DND-41 (cell line): ENCODE results near the gene POU2F3.

Experiments
- ATAC-seq: fragments of 200-7000 bp; cut with Tn5 transposase; 3 replicates; pipeline ENCODE4 v1.9.1; 2021; ENCODE audit warnings: low read depth; ENCODE audit not compliant: insufficient read depth
- DNase-seq: peaks from one replicate; pipeline ENCODE4 v3.0.0-alpha.2; 2020
- H2AFZ ChIP-seq: 2 replicates; pipeline ENCODE4 v1.6.0; 2012; ENCODE audit warnings: low read depth, low read length
- H3K27ac ChIP-seq: 2 replicates; pipeline ENCODE4 v1.5.1; 2012; ENCODE audit warnings: low read length, inconsistent platforms
- H3K27me3 ChIP-seq: fragments of 200-600 bp; sonication (generic); 2 replicates; pipeline ENCODE4 v1.6.0; 2012; ENCODE audit warnings: low read length, mild to moderate bottlenecking, inconsistent platforms; ENCODE audit not compliant: insufficient read depth, poor library complexity
- H3K36me3 ChIP-seq: 2 replicates; pipeline ENCODE4 v1.5.1; 2012; ENCODE audit warnings: low read length, inconsistent platforms; ENCODE audit not compliant: insufficient read depth
- H3K4me1 ChIP-seq: 2 replicates; pipeline ENCODE4 v1.5.1; 2012; ENCODE audit warnings: mild to moderate bottlenecking, low read length; ENCODE audit not compliant: insufficient read depth
- H3K4me2 ChIP-seq: 2 replicates; pipeline ENCODE4 v1.6.0; 2012; ENCODE audit warnings: mild to moderate bottlenecking, moderate library complexity, low read length, inconsistent platforms; ENCODE audit not compliant: insufficient read depth
- H3K4me3 ChIP-seq, 2 experiments: fragments of 200-600 bp in 1 of 2; shearing (Covaris generic) in 1 of 2; 2 replicates each; pipeline ENCODE4 v1.5.1; 2012 to 2016; ENCODE audit warnings: inconsistent platforms in 2 of 2, low read length in 2 of 2, mild to moderate bottlenecking in 2 of 2, low read depth in 1 of 2, moderate library complexity in 1 of 2
- H3K79me2 ChIP-seq: 2 replicates; pipeline ENCODE4 v1.6.0; 2012; ENCODE audit warnings: low read length, inconsistent platforms; ENCODE audit not compliant: insufficient read depth
- H3K9ac ChIP-seq: 2 replicates; pipeline ENCODE4 v1.6.0; 2012; ENCODE audit warnings: low read depth, mild to moderate bottlenecking, inconsistent platforms, low read length, moderate library complexity
- H3K9me3 ChIP-seq: 2 replicates; pipeline ENCODE4 v1.5.1; 2012; ENCODE audit warnings: low read length, moderate library complexity, mild to moderate bottlenecking, inconsistent platforms; ENCODE audit not compliant: insufficient read depth, severe bottlenecking
- H4K20me1 ChIP-seq: 2 replicates; pipeline ENCODE4 v1.6.0; 2012; ENCODE audit warnings: low read length; ENCODE audit not compliant: insufficient read depth
- EZH2 ChIP-seq: IDR thresholded peaks from 3 replicates; pipeline ENCODE4 v1.6.1; 2012; ENCODE audit warnings: borderline replicate concordance, low read depth, mild to moderate bottlenecking, moderate library complexity, low read length, inconsistent platforms; ENCODE audit not compliant: severe bottlenecking
- TF ChIP-seq, protein P1 (sequence below): IDR thresholded peaks from 2 replicates; pipeline ENCODE4 v1.5.1; 2012; ENCODE audit warnings: borderline replicate concordance, low read length, moderate library complexity, mild to moderate bottlenecking; ENCODE audit not compliant: poor library complexity, severe bottlenecking; ENCODE audit errors: extremely low read depth

The POU2F3 gene

DNA sequence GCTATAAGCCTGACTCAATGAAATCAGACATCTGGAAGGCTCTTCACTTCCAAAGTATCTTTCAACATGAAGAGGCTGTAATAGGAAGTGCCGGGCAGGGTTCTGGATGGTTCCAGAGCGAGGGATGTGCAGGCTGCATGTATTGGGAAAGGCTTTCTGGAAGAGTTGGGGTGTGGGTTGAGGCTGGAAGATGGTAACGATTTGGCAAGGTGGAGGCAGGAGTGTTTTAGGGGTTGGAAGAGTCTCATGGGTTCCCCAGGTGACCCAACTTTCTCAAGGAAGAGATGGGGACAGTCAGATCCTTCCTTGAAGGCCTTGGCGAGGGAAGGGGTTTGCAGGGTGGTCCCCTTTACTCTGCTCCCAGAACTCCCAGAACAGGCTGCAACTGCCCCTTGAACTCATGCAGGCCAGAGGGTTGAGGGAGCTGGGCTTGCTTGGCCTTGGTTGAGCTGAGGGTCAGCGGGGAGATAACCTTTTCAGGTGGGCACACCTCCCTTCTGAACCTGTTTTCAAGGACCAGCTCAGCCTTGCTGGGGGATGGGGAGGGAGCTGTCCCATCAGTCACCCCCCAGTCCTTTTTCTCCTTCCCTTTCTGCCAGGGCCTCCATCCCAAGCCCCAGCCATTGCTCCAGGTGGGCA is 9.4 kb upstream of the POU2F3 start:
- Histone ChIP-seq H4K20me1 (peaks cover 14% of the 10 kb centered on the region), H2AFZ (no peak overlapping the region), H3K27me3 (peaks cover 16% of the 10 kb centered on the region), H3K27ac (no peak overlapping the region), H3K4me3 (no peak overlapping the region), H3K9me3 (no peaks in the 10 kb centered on the region), H3K4me2 (no peak overlapping the region), H3K4me1 (no peaks in the 10 kb centered on the region), H3K79me2 (no peaks in the 10 kb centered on the region), H3K9ac (no peak overlapping the region), H3K36me3 (no peaks in the 10 kb centered on the region)
- TF ChIP-seq EZH2: no peak
- TF ChIP-seq, protein P1, sequence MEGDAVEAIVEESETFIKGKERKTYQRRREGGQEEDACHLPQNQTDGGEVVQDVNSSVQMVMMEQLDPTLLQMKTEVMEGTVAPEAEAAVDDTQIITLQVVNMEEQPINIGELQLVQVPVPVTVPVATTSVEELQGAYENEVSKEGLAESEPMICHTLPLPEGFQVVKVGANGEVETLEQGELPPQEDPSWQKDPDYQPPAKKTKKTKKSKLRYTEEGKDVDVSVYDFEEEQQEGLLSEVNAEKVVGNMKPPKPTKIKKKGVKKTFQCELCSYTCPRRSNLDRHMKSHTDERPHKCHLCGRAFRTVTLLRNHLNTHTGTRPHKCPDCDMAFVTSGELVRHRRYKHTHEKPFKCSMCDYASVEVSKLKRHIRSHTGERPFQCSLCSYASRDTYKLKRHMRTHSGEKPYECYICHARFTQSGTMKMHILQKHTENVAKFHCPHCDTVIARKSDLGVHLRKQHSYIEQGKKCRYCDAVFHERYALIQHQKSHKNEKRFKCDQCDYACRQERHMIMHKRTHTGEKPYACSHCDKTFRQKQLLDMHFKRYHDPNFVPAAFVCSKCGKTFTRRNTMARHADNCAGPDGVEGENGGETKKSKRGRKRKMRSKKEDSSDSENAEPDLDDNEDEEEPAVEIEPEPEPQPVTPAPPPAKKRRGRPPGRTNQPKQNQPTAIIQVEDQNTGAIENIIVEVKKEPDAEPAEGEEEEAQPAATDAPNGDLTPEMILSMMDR: no peak
- DNase-seq: no peak
- ATAC-seq: no peak

GRCh38 chr11:120231963-120232362 is 8.0 kb upstream of the POU2F3 start:
- H4K20me1 ChIP-seq: peaks cover 10% of the 10 kb centered on the region
- no peak for DNase-seq

DNA sequence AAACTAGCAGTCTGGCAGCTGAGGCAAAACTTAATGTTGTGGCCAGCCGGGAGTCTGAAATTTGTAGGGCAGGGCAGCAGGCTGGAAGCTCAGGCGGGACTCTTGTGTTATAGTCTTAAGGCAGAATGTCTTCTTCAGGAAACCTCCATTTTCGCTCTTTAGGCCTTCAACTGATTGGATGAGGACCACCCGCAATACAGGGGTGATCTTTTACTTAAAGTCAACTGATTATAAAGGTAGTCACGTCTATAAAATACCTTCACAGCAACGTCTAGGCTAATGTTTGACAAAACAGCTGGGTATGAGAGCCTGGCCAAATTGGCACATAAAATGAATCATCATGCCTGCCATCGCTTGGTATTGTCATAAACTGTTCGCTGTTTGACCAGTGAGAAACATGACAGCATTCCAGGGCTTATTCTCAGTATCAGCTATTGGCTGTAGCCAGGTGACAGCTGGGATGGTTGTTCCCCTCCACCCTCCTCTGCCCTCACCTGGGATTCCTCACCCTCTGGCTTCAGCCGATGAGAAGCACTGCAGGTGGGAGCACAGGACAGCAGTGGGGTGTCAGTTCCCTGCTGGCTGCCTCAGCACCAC is 6.6 kb upstream of the POU2F3 start:
- TF ChIP-seq, protein P1: no peak
- no peak for TF ChIP-seq EZH2
- no peak for ATAC-seq
- H3K4me3 ChIP-seq: no peak overlapping the region

More at GRCh38 chr11:120231963-120232362, 8.0 kb upstream of the POU2F3 start:
- Histone ChIP-seq H3K27me3 (peaks cover 21% of the 10 kb centered on the region), H3K4me2 (no peak overlapping the region), H3K9me3 (no peaks in the 10 kb centered on the region), H3K4me3 (no peak overlapping the region), H3K9ac (no peak overlapping the region), H3K36me3 (no peaks in the 10 kb centered on the region), H3K4me1 (no peaks in the 10 kb centered on the region), H3K79me2 (no peaks in the 10 kb centered on the region), H3K27ac (no peak overlapping the region), H2AFZ (no peak overlapping the region)
- no peak for ATAC-seq
- TF ChIP-seq, protein P1: no peak
- no peak for TF ChIP-seq EZH2

More for the DNA sequence above, 6.6 kb upstream of the POU2F3 start:
- no peak overlapping the region for H3K27ac ChIP-seq
- H3K9me3 ChIP-seq: no peaks in the 10 kb centered on the region
- H3K9ac ChIP-seq: no peak overlapping the region
- H3K27me3 ChIP-seq: peaks cover 21% of the 10 kb centered on the region
- no peaks in the 10 kb centered on the region for H3K4me1 ChIP-seq
- H3K4me2 ChIP-seq: no peak overlapping the region
- no peaks in the 10 kb centered on the region for H3K36me3 ChIP-seq
- DNase-seq: no peak
- H4K20me1 ChIP-seq: peaks cover 10% of the 10 kb centered on the region
- H3K79me2 ChIP-seq: no peaks in the 10 kb centered on the region
- no peak overlapping the region for H2AFZ ChIP-seq
